Peyer's patch (tissue), 4 donors: Measurements from ENCODE around the gene ACSL6.

ENCODE experiments used
- CTCF ChIP-seq, 6 experiments: fragments of 450-650 bp in 4 of 6; fragments of 200-600 bp in 2 of 6; sonication (generic) in 1 of 6; IDR thresholded peaks; one replicate each; pipeline ENCODE4 v1.5.1; 2017 to 2019; ENCODE audit warnings: antibody characterized with exemption in 6 of 6, mild to moderate bottlenecking in 3 of 6, moderate library complexity in 1 of 6
- POLR2A ChIP-seq, 2 donors: fragments of 450-650 bp; IDR thresholded peaks; one replicate each; pipeline ENCODE4 v1.5.1; 2017; ENCODE audit warnings: antibody characterized with exemption in 2 of 2, mild to moderate bottlenecking in 2 of 2, moderate library complexity in 2 of 2

- no peak for TF ChIP-seq CTCF (IDR thresholded peaks at IDR 0.05)
- TF ChIP-seq POLR2A (IDR thresholded peaks at IDR 0.05) = no peak
These were observed 37.6 kb upstream of the ACSL6 start for GRCh38 chr5:132049093-132049492.
